ENCODE results near the gene CNTF.
A peak's percentile ranks its signal among the peaks of the same experiment; 100 is the strongest.

CNTF gene

DNA sequence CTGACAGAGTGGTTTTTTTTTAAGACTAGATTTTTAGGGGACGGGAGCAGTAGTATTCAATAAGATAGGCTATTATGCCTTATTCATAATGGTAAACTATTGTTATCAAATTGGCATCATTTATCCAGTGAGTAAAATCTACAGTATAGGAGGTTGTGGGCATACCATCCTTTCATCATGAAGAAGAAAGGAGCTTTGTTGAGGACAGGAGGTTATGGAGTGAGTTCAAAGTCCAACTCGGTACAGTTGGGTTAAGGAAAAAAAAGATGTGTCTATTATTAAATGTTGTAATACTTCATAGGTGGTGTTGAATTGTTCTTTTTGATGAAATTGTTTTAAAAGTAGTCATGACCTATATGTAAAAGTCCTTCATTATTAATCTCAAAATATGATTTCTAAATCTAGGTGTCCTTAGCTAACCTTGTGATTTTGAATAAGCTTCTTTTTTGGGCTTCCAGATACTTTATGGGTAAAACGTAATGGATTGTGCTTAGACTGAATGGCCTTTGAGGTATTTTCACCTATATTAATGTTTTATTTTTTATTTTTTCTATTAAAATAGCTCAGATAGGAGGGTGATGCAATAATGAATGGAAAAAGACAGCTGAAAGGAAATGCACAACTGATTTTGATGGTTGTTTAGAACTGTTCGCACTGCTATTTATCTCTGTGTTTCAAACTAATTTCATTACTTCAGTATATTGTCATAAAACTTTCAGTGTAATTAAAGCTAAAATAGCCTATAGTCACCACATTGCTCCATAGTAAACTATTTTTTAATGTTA, 15.3 kb upstream of the CNTF start:
- DNase-seq (ENCODE audit: low read depth in 2 of 2): no peak

DNA sequence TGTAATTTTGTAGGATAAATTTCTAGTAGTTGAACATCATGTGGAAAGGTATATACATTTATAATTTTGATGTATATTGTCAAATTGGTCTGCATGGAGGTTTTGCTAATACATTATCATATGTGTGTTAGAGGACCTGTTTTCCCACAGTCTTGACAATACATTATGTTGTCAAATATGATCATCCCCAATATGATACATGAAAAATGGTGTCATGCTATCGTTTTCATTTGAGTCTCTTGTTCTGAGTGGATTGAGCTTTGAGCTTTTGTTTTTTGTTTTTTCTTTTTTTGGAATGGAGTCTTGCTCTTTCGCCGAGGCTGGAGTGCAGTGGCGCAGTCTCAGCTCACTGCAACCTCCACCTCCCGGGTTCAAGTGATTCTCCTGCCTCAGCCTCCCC, 14.1 kb upstream of the CNTF start:
- DNase-seq (ENCODE audit: low read depth in 2 of 2): no peak

DNA sequence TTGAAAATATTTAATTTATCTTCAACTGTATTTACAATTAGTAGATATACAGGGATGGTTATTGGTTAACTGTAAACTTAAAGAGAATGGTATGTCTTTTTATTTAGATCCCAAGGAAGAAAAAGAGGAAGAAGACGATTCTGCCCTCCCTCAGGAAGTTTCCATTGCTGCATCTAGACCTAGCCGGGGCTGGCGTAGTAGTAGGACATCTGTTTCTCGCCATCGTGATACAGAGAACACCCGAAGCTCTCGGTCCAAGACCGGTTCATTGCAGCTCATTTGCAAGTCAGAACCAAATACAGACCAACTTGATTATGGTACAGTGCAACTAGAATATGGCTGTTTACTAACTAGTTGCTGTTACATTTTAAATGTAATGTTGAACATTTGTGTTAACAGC, 12.7 kb upstream of the CNTF start:
- DNase-seq (ENCODE audit: low read depth in 2 of 2): no peak

DNA sequence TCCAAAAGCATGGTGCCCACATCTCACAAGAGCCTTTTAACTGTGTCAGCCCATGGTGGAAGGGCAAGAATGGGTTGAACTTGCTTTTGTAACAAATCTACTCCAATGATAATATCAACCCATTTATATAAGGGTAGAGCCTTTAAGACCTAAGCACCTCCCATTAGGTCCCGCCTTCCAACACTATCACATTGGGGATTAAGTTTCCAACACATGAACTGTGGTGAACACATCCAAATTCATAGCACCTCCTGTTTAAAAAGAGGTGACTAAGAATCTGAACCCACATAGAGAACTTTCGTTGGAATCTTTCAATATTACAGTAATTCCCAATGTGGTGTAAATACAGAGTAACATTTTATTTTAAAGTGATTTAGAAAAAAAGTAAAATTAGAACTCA, 9.2 kb upstream of the CNTF start:
- no peak for DNase-seq (ENCODE audit: low read depth in 2 of 2)

DNA sequence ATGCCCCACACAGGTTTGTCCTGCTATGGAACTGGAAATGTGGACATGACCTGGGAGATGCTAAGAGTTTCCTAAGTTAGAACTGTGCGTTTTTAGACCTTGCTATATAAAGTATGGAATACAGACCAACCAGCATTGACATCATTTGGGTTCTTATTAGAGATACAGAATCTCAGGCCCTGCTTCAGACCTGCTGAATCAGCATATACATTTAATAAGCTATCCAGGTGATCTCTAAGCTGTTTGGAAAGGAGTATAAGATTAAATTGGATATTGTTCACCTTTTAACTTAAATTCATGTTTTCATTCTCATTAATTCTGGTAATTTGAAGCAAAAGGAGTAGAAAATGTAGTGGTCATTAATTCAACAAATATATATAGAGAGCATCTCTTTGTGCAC, 6.9 kb upstream of the CNTF start:
- DNase-seq (ENCODE audit: low read depth in 2 of 2): no peak

DNA sequence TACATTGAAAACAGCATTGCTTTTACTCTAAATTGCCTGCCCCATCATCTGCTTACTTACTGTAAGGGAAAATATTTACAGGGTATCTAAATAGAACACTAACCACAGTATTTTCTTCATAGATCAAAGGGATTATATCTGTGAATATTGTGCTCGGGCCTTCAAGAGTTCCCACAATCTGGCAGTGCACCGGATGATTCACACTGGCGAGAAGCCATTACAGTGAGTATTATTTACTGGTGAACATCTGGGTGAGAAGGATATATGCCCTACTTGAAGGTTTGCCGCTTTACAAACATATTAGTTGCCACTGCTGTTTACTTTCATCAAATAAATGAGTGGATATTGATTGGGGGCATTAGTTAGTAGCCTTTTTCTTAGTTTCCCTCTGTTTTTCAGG, 5.9 kb upstream of the CNTF start:
- peak; percentile 76 to 77 for DNase-seq (ENCODE audit: low read depth in 2 of 2)

DNA sequence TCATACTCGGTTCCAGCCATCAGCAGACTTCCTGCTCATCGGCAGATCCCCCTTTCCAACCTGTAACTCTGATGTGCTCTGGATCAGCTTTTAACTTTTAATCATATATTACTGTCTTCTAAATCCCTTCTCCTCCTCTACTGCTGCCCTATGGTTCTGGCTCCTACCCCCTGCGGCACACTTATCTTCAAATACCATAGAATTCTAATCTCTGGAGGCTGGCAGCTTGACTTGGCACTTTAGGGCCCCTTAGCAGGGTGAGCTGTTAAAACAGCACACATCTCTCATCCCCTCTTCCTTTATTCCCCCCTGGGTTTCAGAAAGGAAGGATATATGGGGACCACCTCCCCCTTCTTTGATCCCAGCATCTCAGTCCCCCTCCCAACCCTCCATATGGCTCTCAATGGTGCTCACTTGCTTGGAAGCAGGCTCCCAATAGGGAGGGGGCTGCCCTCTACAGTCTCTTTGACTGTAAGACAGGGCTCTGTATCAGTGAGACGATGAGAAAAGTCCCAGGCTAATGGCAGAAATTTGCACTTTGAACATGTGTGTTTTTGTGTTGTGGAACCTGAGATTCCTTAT, 4.4 kb upstream of the CNTF start:
- DNase-seq (ENCODE audit: low read depth in 2 of 2): no peak

DNA sequence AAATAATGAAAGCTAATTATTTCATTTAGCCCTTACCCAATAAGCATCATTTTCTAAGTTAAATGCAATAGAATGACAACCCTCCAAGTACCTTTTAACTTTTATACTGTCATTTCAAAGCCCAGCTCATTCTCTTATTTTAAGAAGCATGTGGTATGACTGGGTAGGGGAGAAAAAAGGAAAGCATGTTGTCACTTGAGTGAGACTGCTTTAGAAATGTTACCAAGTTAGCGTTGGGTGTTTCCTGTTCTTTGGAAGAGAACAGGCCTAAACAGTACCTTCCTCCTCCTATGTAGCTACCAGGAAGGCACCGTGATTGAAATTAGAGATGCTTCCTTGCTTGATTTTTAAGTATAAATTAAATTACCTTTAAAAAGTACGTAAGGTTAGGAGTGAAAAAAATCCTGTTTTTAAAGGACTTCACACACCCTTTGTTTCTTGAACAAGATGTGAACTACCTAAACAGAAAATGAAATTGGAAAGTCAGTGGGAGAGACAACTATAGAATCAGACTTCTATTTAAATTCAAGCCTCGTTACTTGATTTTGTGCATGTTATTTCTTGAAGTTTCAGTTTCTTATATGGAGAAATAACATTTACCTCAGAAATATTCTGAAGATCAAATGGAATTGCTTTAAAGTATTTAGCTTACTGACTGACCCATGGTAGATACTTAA, 741 bp upstream of the CNTF start:
- no peak for DNase-seq (ENCODE audit: low read depth in 2 of 2)

DNA sequence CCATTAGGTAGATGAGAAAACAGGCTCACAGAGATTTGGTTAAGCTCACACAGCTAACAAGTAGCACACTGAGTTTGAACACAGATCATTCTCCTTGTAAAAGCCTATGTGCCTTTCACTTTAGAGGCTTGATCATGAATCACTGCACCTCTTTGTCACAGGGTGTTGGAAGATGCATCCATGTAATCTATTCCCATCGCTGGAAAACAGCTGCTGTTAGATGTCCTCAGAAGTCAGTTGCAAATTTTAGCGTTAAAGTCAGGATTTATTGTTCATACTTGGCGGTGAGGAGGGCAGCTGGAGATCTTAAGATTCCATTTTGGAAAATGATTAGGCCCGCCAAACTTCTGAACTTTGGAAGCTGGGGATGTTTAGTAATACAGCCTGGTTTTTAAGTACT, 2.6 kb downstream of the CNTF start:
- DNase-seq (ENCODE audit: low read depth in 2 of 2): no peak

DNA sequence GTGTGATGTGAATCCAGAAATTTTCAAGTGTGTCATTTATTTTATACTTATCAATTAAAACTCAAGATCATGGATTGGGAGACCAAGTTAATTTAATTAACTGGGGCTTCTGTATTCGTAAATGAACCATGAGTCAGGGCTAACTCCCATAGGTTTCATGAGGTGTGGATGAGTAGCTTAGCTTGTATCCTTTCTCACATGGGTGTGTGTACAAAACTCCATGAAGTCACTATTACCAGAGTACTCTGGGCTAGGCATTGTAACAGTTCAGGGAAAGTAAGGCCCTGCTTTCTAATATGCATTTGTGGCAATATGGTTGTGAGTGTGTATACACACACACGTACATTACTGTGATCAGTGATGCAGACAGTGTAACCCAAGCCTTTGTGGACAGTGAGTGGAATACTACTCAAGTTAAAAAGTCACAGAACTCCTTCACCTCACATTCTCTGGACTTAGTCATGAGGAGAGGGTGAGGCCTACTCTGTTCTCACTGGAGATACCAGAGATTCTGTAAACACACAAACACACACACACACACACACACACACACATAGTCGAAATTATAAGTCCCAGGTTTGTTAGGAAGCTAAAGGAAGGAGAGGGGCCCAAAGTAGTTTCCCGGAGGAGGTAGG, 3.5 kb downstream of the CNTF start:
- DNase-seq (ENCODE audit: low read depth in 2 of 2): no peak

DNA sequence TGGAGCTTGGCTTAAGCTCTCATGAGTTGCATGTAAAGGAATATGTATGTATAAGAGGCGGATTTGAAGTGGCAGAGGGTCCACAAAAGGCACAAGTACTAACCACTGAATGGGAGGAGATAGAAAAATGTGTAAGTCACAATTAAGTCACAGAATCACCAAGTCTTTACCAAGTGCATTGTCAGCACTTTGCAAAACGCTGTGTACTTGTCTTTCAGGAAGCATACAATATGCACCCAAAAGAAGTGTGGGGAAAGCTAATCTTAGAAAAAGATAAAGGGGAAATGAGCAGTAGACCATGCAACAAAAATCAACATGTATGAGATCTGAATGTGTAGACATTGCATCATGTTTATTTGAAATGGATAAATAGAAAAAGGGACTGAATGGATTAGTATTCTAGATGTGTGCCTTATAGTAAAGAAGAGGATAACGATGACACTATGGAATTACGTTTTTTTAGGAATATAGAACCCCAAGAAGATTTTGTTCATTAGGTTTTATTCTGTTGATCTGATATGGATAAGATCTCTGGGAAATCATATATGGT, 4.5 kb downstream of the CNTF start:
- no peak for DNase-seq (ENCODE audit: low read depth in 2 of 2)

DNA sequence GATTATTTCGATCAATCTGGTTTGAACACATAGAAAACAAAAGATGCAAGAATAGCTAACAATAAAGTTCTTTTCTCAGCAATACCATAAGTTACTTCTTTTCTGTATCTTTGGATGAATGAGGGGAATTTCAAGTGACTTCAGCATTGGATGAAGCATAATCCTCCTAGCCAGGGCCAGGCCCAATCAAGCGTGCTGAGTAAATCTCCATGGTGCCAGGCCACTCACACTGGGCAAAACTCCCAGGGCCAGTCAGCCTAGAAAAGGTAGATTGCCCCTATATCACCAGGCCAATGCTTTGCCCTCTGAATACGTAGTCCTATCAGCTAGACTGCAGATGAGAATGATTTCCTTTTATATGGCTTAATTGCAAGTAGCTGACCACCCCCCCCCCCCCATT, 6.0 kb downstream of the CNTF start:
- DNase-seq (ENCODE audit: low read depth in 2 of 2): no peak

DNA sequence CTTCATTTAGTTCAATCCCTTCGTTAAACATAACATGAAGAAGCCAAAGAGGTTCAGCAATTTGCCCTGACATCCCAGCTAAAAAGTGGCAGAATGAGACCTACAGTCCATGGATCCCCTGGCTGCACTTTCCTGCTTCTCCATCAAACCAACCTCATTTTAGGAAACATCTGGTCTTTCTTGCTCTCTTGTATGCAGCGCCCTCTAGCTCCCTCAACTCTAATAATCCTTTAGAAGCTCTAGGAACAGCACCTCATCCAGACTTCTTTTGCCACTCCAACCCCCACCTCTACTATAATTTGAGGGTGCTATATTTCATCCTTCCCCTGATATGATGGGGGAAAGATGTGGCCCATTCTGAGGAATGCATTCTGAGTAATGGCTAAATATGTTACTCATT, 7.4 kb downstream of the CNTF start:
- peak; percentile 29 to 31 for DNase-seq (ENCODE audit: low read depth in 2 of 2)

DNA sequence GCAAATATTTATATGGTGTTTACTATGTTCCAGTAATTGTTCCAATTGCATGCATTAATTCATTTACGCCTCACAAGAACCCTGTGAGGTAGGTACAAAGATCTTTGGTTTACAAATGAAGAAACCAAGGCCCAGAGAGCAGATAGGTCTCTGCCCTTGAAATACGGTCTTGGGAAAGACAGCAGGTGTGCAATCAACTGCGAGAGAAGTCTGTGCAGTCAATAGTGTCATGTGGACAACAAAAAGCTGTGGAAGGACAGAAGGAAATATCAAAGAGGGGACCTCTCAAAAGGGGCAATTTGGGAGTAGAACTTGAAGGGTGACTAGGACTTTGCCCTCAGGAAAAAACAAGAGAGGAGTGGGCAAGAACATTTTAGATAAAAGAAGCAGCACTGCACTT, 8.9 kb downstream of the CNTF start:
- no peak for DNase-seq (ENCODE audit: low read depth in 2 of 2)

DNA sequence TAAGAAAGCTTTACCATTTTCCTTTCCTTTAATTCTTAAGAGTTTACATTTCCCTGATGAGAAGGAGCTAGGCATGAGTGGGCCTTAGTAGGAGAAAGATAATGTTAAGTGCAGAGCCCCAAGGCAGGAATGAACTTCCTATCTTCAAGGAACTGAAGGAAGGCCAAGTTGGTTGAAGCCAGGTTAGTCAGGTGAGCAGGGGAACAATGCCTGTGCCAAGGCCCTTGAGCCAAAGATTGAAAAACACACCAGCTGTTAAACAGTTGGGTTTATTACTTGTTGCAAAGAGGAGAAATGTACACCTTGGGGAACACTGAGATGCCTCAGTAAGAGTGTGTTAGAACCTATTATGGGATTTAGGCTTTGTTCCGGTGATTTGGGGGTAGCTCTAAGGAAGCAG, 10.0 kb downstream of the CNTF start:
- no peak for DNase-seq (ENCODE audit: low read depth in 2 of 2)

DNA sequence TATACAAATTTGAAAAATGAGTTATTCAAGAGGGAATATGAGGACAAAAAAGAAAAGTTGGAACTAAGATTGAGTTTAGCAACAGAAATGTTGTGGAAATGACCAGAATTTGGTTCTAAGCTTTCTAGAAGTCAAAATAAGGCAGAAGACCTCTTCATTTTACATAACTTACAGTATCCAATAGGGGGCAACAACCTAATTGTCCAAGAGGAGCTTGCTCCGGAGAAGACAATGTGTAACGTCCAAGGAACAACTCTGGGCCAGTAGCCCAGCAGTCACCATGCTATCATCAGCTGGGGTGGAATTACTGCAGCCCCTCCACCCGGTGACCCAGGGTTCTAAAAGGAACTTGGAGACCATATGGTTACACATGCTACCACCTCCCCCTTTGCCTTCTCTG, 14.1 kb downstream of the CNTF start:
- DNase-seq (ENCODE audit: low read depth in 2 of 2): no peak

DNA sequence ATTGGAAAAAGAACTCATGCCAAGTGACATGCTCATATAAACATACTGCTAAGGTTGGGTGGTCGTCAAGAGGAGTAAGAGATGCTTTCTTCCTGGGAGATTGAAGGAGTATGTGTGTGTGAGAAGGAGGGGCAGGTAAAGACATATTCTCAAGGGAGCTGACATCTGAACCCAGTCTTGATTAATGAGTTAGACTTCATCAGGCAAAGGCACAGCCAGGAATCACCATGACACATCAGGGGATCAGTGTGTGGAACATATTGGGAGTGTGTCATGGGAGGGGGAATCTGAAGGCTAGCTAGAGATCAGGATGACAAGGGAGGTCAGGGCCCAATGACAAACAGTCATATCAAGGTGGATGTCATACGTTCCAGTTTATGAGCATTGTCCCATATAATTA, 14.9 kb downstream of the CNTF start:
- no peak for DNase-seq (ENCODE audit: low read depth in 2 of 2)

DNA sequence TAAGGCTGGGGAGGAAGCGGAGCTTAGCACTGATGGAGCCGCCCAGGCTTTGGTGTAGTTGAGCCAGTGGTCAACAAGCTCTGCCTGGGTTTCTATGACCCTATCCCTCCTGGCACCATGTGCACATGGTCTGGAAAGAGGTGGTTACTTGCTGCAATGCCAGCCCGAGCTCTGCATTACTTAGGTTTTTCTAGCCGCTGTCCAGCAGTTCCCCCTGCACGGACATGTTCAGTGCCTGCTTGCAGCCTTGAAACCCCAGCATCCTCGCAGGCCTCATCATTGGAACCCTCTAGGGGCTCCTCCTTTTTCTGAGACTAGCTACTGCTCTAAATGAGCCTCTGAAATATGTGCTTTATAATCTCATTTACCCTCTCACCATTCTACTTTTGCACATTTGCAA, 16.6 kb downstream of the CNTF start:
- DNase-seq (ENCODE audit: low read depth in 2 of 2): no peak

DNA sequence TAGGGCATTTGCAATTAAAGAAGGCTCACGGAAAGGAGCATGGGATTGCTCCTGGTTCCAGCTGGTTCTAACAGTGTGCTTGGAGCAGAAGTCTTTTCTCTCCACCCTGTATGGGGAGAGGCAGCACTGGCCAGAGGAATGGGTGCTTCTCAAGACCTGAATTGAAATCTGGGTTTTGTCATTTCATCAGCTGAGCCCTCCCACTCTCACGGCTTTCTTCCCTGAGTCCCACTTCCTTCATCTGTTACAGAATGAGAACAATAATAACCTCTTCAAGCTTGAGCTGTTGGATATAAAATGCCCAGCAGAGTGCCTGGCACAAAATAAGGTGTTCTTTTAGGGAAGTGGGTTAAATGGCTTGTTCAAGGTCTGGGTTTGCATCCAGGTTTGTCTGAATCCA, 17.2 kb downstream of the CNTF start:
- DNase-seq (ENCODE audit: low read depth in 2 of 2): no peak

DNA sequence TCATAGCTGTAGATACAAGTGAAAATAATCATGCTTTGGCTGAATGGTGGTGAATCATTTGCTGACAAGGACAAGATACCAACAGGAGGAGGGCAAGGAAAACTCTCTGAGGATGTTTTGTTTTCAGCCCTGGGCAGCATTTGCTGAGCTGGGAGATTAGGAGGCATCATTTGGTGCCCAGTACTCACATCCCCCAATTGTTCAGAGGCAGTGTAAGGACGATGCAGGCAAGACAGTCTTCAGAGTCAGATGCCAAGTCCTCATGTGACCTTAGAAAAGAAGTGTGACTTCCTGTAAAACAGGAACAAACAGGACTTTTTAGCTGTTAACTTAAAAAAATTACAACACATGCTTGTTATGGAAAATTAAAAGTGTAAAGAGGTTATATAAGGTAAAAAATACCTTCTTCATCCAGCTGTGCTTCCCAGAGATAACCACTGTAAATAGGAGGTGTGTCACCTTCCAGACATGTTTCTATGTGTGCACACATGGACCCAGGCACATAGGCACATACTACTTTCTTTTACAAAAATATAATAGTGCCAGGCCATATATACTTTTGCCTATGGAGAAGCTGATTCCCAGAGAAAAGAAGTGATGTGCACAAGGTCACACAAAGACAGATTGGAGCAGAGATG, 18.0 kb downstream of the CNTF start:
- no peak for DNase-seq (ENCODE audit: low read depth in 2 of 2)

DNA sequence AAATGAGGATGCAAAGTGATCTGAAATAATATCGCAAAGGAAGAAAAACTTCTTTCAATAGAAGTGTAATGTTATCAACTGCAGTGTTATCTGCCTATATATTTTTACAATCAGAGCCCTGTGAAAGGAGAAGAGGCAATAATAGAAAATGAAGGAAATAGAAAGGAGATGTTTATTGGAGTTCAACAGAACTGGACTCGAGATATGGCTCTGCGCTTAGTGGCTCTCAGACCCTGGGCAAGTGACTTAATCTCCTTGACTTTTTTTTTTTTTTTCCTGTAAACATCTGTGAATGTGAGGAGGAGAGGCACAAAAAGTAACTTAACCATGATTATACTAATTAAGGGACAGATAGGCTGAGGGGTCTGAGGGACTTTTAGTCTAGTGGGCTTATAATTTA, 18.9 kb downstream of the CNTF start:
- DNase-seq (ENCODE audit: low read depth in 2 of 2): no peak
